Ramos (cell line): ENCODE results near the gene RASAL3.
"Not testable (repeated sequence)": the region's sequence is repeated elsewhere in the genome, so short reads cannot be mapped to it uniquely, and the experiment has no call there.

Experiments used
- in situ Hi-C: fragments of 300-500 bp; cut with MboI; formaldehyde crosslinking; loops from one replicate; pipeline ENCODE4 v1.14.3; 2022; ENCODE audit warnings: low sequenced_read_pairs; ENCODE audit not compliant: unreplicated experiment

RASAL3 gene

GRCh38 chr19:15475169-15475568 is 10.8 kb upstream of the RASAL3 start:
- in situ Hi-C loops, result no loop called here

- in situ Hi-C loops, result not testable (repeated sequence)
These were observed 9.5 kb upstream of the RASAL3 start for GRCh38 chr19:15473821-15474220.

GRCh38 chr19:15471639-15472101 is 7.3 kb upstream of the RASAL3 start:
- in situ Hi-C loops, result no loop called here

GRCh38 chr19:15469513-15470297 is 5.4 kb upstream of the RASAL3 start:
- in situ Hi-C loops, result no loop called here

- in situ Hi-C loops, result no loop called here
These were observed 4.5 kb upstream of the RASAL3 start for GRCh38 chr19:15468675-15469512.

- in situ Hi-C loops, result no loop called here
These were observed 3.4 kb upstream of the RASAL3 start for GRCh38 chr19:15467734-15468214.

- in situ Hi-C loops, result no loop called here
These were observed 2.7 kb upstream of the RASAL3 start for GRCh38 chr19:15466851-15467733.

- in situ Hi-C loops, result no loop called here
These were observed 428 bp downstream of the RASAL3 start for GRCh38 chr19:15463861-15464371.

GRCh38 chr19:15461694-15462093 is 2.6 kb downstream of the RASAL3 start:
- in situ Hi-C loops, result no loop called here

- in situ Hi-C loops, result no loop called here
These were observed 6.5 kb downstream of the RASAL3 start for GRCh38 chr19:15457701-15458484.

GRCh38 chr19:15456871-15457700 is 7.3 kb downstream of the RASAL3 start:
- in situ Hi-C loops, result no loop called here

- in situ Hi-C loops, result no loop called here
These were observed 7.9 kb downstream of the RASAL3 start for GRCh38 chr19:15456441-15456840.

GRCh38 chr19:15455996-15456395 is 8.3 kb downstream of the RASAL3 start:
- in situ Hi-C loops, result no loop called here

- in situ Hi-C loops, result no loop called here
These were observed 10.2 kb downstream of the RASAL3 start for GRCh38 chr19:15453906-15454860.

- in situ Hi-C loops, result no loop called here
These were observed 11.2 kb downstream of the RASAL3 start for GRCh38 chr19:15453091-15453578.

- in situ Hi-C loops, result no loop called here
These were observed 12.0 kb downstream of the RASAL3 start for GRCh38 chr19:15452111-15453047.
